ENCODE results near the gene STARD8. TPM values are rescaled to one million over a fixed set of nuclear protein-coding genes. Genes with fewer than 3 reads are reported as not detected.

The STARD8 gene
- total RNA-seq, 1 donor from 2014 or later = 16.0 TPM

Other genes starting within 250 kb of the STARD8 start
- gene OPHN1, start 214.2 kb upstream of the STARD8 start, total RNA-seq = 5.6 TPM
- gene YIPF6, start 148.6 kb upstream of the STARD8 start, total RNA-seq = 14.4 TPM
- 53.4 TPM for gene EFNB1, start 181.4 kb downstream of the STARD8 start, total RNA-seq